ENCODE measurements around the gene TRIM7.

TRIM7 gene

DNA sequence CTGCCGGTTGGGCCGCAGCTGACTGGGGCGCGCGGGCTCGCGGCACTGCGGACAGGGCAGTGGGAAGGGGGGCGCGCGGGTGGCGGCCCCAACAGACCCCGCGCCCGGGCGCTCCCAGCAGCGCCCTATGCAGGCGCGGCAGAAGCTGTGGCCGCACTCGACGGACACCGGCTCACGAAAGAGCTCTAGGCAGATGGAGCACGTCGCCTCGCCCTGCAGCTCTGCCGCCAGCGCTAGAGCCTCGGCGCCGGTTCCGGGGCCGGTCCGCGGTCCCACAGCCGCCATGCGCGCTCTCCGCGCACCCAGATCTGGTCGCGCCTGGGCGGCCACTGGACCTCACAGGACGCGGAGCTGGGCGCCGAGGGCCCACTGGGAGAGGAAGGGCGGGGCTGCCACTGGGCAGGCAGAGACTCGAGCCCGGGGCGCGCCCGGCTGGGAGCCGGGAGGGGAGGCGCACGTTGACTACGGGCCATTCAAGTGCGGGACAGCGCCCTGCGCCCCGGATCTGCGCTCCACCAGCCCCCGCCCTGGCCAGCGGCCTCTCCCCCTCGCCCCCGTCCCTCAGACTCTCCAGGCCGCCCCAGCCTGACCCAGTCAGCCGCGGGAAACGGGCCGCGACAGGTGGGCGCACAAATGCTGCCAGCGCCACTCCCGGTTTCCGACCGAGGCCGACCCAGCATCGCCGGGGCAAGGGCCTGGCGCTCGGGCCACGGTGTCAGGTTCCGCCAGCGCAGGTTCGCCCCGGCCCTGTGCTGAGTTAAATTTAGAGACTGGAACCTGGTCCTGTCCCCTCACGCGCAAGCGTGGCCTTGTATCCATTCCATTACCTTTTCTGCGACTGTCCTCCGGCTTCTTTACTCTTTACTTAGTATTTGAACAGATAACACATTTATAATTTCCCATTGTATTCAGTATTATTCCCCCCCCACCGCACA is at the start of gene TRIM7:
TRIM7 (minus strand) TSS at position 371 of the 935 bp plus-strand sequence; CDS start at position 285, 86 bp downstream.
- peak in 1 of 2 experiments; percentile 60 for DNase-seq

GRCh38 chr5:181248277-181248676 is 43.3 kb upstream of the TRIM7 start:
- no peak for DNase-seq

DNA sequence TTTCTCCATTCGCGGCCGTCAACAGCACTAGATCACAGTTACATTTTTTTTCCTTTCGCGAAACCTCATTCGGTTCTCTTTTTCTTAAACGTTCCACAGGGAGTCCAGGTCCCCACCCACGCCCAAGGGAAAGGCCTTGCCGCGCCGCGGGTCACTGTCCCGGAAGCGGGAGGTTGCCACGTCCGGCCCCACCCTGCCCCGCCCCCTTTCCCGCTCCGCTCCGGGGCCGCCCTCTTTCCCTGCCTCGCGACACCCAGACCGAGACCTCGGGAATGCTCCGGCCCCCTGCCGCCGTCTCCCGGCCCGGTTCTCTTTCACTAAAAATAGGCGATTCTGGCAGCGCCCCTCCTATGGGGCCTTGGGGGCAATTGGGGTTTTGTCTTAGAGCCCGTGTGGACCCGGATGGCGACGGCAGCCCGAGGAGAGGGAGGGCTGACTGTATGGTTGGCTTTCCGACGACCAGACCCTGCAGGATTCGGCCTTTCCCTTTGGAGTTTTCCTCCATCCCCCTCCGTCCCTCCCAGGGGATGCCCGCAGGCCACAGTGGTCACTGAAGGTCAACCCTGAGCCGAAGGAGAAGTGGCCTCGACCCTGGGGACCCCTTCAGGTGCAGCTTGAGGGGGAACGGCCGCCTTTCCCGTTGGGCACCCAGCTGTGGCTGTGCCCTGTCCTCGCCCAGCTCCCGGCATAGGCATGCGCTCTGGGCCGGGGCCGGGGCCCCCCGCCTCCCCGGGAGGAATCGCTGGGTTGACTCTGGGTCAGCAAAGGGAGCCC is 41.5 kb upstream of the TRIM7 start:
- DNase-seq = peak; percentile 88 to 90

DNA sequence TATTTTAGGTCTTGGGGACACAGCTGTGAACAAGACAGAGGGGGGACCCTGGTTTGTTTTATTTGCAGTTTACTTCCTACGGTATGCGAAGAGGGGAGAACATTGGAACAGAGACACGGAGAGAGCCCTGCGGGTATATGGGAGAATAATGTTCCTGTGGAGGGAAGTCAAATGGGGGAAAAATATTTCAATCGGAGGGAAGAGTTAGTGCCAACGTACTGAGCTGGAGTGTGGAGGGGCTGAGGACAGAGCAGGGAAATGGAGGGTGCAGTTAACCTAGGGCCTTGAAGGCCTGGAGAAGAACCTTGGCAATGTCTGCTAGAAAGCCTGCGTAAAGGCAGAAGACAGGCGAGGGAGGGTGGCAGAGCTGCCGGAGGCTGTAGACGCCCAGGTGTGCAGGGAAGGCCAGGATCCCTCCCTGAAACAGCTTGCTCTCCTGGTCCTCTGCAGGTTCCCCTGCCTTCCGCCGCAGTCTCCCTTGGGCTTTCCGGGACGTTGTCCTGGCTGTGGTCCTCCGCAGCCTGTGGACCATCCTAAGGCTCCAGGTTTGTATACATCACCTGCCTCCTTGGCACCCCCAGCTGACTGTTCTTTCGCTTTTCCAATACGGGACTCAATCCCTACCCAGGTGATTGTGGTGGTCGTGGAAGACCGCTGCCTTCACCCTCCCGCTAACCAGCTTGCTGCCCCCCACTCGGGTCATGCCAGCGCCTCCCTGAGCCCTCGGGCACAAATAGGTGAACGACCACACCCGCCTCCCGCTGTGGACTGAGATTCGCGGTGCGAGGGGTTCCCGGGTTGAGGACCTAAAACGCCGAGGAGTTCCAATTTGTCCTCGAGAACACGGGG is 40.7 kb upstream of the TRIM7 start:
- peak in 1 of 2 experiments; percentile 18 for DNase-seq

DNA sequence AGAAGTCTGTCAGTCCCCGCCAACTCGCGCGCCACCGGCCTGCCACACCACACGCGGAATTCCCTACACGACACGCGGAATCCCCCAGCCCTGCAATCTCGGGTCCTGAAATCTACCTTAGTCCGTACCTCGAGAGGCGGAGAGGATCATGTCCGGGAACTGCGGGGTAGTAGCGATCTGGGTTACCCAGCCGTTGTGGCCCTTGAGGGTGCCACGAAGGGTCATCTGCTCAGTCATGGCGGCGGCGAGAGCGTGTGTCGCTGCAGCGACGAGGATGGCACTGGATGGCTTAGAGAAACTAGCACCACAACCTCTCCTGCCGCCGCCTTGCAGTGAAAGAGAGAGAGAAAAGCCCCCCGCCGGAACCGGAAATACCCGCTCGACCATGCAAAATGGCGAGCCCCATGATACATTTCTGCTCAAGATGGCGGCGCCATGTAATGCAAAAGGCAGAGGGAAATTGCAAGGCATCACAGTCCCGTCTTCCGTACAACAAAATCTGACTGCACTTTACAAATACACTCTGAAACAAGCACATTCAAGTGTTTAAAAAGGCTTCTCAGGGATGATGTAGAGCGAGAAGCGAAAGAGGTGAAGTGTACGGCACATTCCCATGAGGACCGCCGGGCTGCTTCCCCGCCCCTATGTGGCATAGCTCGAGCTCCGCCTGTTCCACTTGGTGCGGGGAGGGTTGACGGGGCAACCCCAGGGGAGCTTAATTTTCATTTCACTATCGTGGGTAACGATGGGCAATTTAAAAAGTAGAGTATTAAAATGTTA is 38.8 kb upstream of the TRIM7 start, which contains the start of gene RACK1:
RACK1 (minus strand) TSS at position 343 of the 780 bp plus-strand sequence; CDS start at position 237, 106 bp downstream.
- peak; percentile 87 to 91 for DNase-seq

DNA sequence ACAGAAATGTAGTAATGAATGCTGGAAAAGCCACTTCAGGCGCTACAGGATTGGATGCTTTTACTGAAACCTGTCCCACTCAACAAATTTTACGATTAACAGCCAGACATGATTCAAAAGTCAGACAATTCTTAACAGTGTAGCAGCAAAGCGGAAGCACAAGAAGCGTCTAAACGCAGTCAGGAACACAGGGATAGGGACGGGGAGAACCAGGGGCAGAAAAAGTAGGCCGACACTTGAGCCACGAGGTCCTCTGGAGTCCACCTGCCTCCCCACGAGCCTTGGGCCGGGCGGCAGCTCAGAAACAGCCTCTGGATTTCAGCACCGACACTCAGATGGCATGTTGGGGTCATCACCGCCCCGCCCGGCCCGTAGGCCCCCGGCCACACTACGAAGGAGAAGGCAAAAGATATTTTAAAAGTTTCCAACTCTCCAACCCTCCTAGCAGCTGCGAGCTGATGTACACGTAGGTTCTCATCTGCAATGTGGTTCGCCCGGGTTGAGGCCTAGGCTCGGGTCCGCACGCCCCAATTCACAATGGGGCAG is 38.1 kb upstream of the TRIM7 start:
- no peak for DNase-seq

DNA sequence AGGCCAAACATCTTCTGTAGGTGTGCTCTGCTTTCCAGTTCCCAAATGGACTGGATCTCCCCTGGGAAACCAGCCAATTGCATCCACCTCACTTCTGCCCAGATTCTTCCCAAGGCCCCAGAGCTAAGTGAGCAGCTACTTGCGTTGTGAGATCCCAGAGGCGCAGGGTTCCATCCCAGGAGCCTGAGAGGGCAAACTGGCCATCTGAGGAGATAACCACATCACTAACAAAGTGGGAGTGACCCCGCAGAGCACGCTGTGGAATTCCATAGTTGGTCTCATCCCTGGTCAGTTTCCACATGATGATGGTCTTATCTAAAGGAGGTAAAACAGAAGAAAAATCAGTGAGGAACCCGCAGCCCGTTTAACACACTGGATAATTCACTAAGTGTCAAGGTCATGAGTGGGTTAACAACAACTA is 37.0 kb upstream of the TRIM7 start:
- no peak for DNase-seq

GRCh38 chr5:181241393-181241975 is 36.5 kb upstream of the TRIM7 start:
- peak; percentile 60 to 73 for DNase-seq

- DNase-seq = no peak
These were observed 34.2 kb upstream of the TRIM7 start for GRCh38 chr5:181239062-181239663.

GRCh38 chr5:181237729-181238385 is 32.9 kb upstream of the TRIM7 start:
- DNase-seq = no peak

DNA sequence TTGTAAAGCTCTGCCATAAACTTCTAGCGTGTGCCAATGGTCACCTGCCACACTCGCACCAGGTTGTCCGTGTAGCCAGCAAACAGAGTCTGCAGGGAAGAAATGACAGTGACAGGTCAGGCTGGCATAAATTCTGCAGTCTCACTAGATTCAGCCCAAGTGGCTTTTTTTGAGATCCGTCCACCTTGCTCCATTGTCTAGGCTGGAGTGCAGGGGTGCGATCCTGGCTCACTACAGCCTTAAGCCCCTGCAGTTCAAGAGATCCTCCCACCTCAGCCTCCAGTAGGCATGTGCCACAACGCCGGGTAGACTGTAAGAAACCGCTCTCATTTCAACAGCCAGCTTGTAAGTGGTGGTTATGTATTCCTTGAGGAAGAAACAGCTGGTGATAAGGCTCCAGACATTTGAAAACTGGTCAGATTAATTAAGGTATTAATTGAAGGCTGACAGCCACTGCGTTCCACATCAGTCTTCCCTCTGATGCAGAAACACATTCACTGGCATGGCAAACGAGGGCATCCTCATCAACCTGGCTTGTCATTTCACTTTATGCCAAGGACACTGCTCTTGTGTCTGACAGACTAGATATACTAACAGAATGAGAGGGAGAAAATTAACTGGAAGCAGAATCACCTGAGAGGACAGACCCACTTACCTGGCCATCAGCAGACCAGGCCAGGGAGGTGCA is 32.1 kb upstream of the TRIM7 start:
- DNase-seq = no peak

- no peak for DNase-seq
These were observed 31.5 kb upstream of the TRIM7 start for GRCh38 chr5:181236471-181236870.

GRCh38 chr5:181235689-181236366 is 30.8 kb upstream of the TRIM7 start:
- DNase-seq = no peak

- no peak for DNase-seq
These were observed 30.3 kb upstream of the TRIM7 start for GRCh38 chr5:181235323-181235688.

DNA sequence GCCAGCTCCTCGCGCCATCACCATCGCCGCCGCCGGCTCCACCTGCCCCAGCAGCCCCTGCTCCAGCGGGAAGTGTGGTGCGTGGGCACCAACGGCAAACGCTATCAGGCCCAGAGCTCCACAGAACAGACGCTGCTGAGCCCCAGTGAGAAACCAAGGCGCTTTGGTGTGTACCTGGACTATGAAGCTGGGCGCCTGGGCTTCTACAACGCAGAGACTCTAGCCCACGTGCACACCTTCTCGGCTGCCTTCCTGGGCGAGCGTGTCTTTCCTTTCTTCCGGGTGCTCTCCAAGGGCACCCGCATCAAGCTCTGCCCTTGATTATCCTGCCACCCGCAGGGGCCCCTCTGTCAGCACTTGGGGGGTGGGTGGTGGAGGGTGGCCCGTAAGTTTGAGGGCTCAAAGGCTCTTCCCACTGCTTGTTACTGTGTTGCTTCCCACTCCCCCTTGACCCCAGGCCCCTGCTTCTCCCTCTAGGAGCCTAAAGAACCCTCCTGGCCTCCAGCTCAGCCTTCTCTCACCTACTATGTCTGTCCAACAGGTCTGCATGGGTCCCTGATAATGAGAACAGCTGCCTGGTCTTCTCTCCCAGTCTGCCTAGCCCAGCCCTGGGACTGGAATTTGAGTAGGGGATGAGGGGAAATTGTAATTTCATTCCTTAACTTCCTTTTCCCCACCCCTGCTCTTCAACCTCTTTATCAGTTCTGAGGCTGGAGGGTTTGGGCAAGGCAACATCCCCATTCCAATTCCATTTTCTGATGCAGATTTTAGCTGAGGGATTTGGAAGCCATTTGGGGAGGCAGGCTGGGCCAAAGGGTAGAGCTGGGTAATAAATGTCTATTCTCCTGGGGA is 29.7 kb upstream of the TRIM7 start:
- no peak for DNase-seq

- no peak for DNase-seq
These were observed 28.9 kb upstream of the TRIM7 start for GRCh38 chr5:181233801-181234454.

DNA sequence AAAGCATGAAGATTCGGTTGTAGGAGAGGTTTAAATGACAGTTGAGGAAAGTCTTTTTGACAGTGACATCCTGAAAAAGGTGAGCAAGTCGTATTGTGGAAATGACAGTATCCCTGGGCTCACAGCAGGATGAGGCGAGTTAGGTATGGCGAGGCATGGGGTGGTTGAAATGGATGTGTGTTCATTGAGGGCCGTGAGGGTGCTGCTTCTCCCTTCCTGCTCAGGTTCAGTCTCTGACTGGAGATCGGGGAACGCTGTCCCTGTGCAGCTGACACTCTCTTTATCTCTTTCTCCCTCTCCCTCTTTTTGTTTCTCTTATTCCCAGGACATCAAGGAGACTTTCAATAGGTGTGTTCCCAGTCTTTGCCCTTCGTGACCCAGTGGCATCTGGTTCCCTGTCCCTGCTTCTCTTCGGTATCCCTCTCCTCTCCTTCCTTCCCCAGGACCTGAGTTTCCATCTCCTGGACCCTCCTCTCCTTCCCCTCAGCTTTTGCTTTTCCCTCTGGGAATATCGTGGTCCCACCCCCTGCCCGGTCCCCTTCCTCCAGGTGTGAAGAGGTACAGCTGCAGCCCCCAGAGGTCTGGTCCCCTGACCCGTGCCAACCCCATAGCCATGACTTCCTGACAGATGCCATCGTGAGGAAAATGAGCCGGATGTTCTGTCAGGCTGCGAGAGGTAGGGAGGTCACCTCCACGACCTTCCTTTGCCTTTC is 28.2 kb upstream of the TRIM7 start:
- no peak for DNase-seq

All from activated CD4-positive, alpha-beta T cell treated with anti-CD3 and anti-CD28 coated beads, Interleukin-2, amount 50 U/mL, for 48 hours (primary cell).